HG03060 (cell line): ENCODE data around the gene CYB5RL.

Source experiments
- ATAC-seq: cut with Tn5 transposase; IDR thresholded peaks from one replicate; pipeline ENCODE4 v1.9.1; 2021; ENCODE audit warnings: low read depth, moderate number of reproducible peaks; ENCODE audit not compliant: unreplicated experiment

Gene CYB5RL

GRCh38 chr1:54163051-54163450, 36.8 kb downstream of the CYB5RL start:
- no peak for ATAC-seq

DNA sequence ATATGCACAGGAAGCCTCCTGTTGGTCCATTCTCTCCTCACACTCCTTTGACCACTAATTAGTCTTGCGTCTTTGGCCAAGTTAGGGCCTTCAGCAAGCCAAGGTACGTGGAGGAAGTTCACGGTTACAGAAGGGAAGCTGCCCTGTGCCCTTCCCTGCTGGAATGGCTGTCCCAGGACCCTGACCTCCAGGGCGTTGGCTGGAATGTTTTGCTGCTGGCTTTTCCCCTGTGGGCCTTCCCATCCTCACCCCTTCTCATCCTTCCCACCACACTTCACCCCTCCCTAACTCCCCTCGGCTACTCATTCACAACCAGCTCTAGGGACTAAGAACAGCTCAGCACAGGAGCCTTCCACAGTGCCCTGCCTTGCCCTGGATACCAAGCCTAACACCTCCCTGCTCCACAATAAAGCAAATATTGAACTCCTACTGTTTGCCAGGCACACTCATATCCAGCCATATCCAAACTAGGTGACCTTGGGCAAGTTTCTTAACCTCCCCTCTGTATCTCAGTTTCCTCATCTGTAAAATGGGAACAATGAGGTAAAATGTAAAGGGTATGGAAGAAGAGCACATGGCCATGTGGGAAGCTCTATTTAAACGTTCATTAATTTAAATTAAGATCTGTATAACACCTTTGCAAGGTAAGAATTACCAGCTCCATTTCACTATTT, 38.2 kb downstream of the CYB5RL start:
- no peak for ATAC-seq

GRCh38 chr1:54160351-54160750, 39.5 kb downstream of the CYB5RL start:
- no peak for ATAC-seq

DNA sequence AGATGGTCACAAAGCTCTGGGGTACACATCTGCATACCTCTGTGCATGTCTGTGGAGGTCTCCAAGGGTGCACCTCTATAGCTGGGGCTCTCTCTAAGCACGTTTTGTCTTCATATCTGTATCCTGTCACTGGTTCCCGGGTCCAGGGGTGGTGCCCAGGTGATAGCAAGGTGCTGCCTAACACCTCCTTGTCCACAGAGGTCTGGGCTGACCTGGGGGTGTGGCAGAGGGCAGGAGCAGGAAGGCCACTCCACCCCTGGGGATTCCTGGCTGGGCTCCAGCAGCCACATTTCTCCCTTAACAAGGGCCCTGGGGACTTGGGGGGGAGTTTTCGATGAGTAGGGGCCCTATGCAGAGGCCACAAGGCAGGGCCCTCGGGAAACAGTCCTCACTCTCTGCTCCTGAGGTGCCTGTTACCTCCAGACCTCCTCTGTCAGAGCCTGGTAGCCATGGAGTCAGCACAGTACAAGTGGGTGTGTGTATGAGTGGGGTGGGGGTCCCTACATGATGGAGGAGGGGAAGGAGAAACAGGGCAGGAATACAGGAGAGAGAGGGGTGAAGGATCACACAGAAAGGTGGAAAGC, 40.0 kb downstream of the CYB5RL start:
- no peak for ATAC-seq

GRCh38 chr1:54158071-54158470, 41.8 kb downstream of the CYB5RL start:
- no peak for ATAC-seq

DNA sequence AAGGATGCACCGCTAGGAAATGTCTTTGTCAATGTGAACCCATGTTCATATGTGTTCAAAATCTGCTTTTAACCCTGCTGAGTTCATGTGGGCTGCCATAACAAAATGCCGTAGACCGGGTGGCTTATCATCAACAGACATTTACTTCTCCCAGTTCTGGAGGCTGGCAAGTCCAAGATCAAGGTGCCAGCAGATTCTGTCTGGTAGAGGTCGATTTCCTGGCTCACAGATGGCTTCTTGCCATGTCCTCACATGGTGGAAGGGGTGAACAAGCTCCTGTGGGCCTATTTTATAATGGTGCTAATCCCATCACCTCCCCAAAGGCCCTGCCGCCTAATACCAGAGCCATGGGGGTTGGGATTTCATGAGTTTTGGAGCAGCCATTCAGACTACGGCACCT, 42.4 kb downstream of the CYB5RL start:
- no peak for ATAC-seq

GRCh38 chr1:54156986-54157385, 42.8 kb downstream of the CYB5RL start:
- no peak for ATAC-seq

DNA sequence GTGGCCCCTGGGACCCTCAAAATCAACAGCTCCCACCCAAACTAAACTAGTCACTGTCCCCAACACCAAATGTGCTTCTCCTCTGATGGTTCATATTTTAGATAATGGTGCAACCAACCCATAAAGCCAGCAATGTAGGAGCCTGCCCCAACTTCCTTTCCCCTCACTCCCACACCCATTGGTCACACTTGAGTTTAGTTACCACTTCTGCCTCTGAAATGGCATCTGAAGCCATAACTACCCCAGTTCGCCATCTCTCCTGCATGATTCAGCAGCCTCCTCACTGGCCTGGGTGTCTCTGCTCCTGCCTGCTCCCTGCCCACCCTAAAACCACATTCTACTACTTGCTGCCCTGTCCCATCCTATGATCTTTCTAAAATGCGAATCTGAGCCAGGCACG, 43.6 kb downstream of the CYB5RL start:
- ATAC-seq = no peak

- ATAC-seq = no peak
These were observed 46.0 kb downstream of the CYB5RL start for GRCh38 chr1:54153535-54154439.

GRCh38 chr1:54152696-54153095, 47.1 kb downstream of the CYB5RL start, which contains the start of gene CDCP2:
CDCP2 (minus strand) TSS chr1:54153000; CDS start chr1:54152922, 78 bp downstream.
- ATAC-seq = no peak

- no peak for ATAC-seq
These were observed 48.8 kb downstream of the CYB5RL start for GRCh38 chr1:54151013-54151412.
